ENCODE data around the gene PDE5A. TPM values are rescaled to one million over a fixed set of nuclear protein-coding genes. Genes with fewer than 3 reads are reported as not detected.

The PDE5A gene
- total RNA-seq, 2 donors from 2014 or later, result 12.5 to 31.9 TPM

DNA sequence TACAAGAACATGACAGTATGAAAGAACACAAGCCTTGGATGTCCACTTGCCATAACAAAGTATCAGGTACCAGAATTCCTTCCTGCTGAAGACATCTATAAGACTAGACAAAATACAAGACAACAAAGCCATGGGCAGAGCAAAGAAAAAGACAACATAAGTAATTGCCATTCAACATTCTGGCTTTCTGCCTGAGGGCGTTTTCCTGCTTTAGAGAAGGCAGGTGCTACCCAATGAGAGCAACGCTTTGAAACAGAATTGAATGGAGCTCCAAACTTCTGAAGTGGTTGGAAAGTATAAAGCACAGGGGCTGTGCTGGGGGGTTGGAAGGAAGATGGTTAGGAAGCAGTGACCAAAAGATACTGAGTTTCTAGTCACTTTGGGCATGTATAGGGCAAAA is 30.1 kb downstream of the PDE5A start:
- Histone ChIP-seq H3K9me3 (no peaks in the 10 kb centered on the region), H3K4me1 (peaks cover 2% of the 10 kb centered on the region), H3K4me3 (no peak overlapping the region), H3K27ac (no peak overlapping the region), H3K36me3 (replicated peaks in 1 of 2; ENCODE audit: insufficient read depth in 1 of 2, low read depth in 2 of 2) (no peaks in the 10 kb centered on the region), H3K27me3 (no peaks in the 10 kb centered on the region)
- TF ChIP-seq, protein P1, sequence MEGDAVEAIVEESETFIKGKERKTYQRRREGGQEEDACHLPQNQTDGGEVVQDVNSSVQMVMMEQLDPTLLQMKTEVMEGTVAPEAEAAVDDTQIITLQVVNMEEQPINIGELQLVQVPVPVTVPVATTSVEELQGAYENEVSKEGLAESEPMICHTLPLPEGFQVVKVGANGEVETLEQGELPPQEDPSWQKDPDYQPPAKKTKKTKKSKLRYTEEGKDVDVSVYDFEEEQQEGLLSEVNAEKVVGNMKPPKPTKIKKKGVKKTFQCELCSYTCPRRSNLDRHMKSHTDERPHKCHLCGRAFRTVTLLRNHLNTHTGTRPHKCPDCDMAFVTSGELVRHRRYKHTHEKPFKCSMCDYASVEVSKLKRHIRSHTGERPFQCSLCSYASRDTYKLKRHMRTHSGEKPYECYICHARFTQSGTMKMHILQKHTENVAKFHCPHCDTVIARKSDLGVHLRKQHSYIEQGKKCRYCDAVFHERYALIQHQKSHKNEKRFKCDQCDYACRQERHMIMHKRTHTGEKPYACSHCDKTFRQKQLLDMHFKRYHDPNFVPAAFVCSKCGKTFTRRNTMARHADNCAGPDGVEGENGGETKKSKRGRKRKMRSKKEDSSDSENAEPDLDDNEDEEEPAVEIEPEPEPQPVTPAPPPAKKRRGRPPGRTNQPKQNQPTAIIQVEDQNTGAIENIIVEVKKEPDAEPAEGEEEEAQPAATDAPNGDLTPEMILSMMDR (IDR thresholded peaks at IDR 0.05), result no peak
- no peak for TF ChIP-seq POLR2A (IDR thresholded peaks at IDR 0.05)
- no peak for ATAC-seq
- intact Hi-C loops (cut with DNase I), result no loop called here
- no peak for DNase-seq
- WGBS, 2 donors, result 86 to 87% methylated on average over 2 of the region's 2 CpGs

DNA sequence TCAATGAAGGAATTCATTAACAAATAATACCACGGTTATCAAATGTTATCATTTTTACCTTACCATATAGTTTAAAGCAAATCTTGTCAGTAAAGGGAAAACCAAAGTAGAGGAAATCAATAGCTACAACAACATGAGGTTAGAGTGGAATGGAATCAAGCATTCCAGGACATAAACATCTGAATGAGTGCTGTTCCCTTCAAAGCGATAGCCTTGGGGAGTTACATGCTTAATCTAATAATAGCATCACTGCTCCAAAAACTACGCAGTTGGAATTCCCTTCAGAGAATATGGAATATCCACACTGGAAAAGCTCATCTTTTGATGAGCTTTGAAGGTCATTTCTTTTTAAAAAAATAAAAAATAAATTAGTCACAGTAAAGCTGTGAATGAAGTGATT is 31.2 kb downstream of the PDE5A start:
- no peaks in the 10 kb centered on the region for H3K9me3 ChIP-seq
- TF ChIP-seq POLR2A (IDR thresholded peaks at IDR 0.05), result no peak
- TF ChIP-seq, protein P1 (IDR thresholded peaks at IDR 0.05), result no peak
- H3K36me3 ChIP-seq (replicated peaks in 1 of 2; ENCODE audit: insufficient read depth in 1 of 2, low read depth in 2 of 2), result no peaks in the 10 kb centered on the region
- no peak for ATAC-seq
- peaks cover 11% of the 10 kb centered on the region for H3K4me1 ChIP-seq
- no peak overlapping the region for H3K4me3 ChIP-seq
- no peaks in the 10 kb centered on the region for H3K27me3 ChIP-seq
- H3K27ac ChIP-seq, result no peak overlapping the region
- intact Hi-C loops (cut with DNase I), result no loop called here
- DNase-seq, result no peak
- WGBS, 2 donors, result 75 to 76% methylated on average over 3 of the region's 3 CpGs

GRCh38 chr4:119593698-119594097 is 34.9 kb downstream of the PDE5A start:
- no peak for DNase-seq
- no peak for ATAC-seq
- WGBS, 2 donors, result 87 to 89% methylated on average over 5 of the region's 5 CpGs
- H3K4me1 ChIP-seq, result peaks cover 24% of the 10 kb centered on the region
- H3K36me3 ChIP-seq (replicated peaks in 1 of 2; ENCODE audit: insufficient read depth in 1 of 2, low read depth in 2 of 2), result no peaks in the 10 kb centered on the region
- no peaks in the 10 kb centered on the region for H3K9me3 ChIP-seq
- intact Hi-C loops (cut with DNase I), result no loop called here
- H3K4me3 ChIP-seq, result no peak overlapping the region
- no peaks in the 10 kb centered on the region for H3K27me3 ChIP-seq
- H3K27ac ChIP-seq, result no peak overlapping the region
- no peak for TF ChIP-seq POLR2A (IDR thresholded peaks at IDR 0.05)
- TF ChIP-seq, protein P1 (IDR thresholded peaks at IDR 0.05), result no peak

- no peaks in the 10 kb centered on the region for H3K27me3 ChIP-seq
- H3K27ac ChIP-seq, result no peak overlapping the region
- 58 to 73% methylated on average over 1 of the region's 1 CpG for WGBS, 2 donors
- no peaks in the 10 kb centered on the region for H3K9me3 ChIP-seq
- H3K4me1 ChIP-seq, result peaks cover 24% of the 10 kb centered on the region
- intact Hi-C loops (cut with DNase I), result no loop called here
- DNase-seq, result no peak
- no peak for TF ChIP-seq POLR2A (IDR thresholded peaks at IDR 0.05)
- no peaks in the 10 kb centered on the region for H3K36me3 ChIP-seq (replicated peaks in 1 of 2; ENCODE audit: insufficient read depth in 1 of 2, low read depth in 2 of 2)
- no peak overlapping the region for H3K4me3 ChIP-seq
- no peak for ATAC-seq
Measured at GRCh38 chr4:119592830-119593229, 35.8 kb downstream of the PDE5A start.

DNA sequence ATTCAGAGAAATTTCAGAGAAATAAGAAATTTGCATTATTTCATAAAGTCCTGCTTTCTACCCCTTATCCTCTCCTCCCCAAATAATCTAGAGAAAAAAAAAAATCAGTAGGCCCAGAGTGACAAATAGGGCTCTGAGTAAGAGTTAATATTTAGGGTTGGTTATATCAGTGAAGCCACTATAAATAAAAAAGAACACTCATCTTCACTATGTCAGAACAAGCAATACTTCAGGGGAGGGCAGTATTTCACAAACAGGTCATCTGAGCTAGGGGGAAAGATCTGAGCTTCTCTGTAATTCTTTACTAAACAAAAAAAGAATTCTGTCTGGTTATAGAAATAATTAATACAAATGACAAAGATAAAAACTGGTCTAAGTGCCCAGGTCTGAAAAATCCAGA is 39.4 kb downstream of the PDE5A start:
- Histone ChIP-seq H3K27me3 (no peaks in the 10 kb centered on the region), H3K4me3 (no peak overlapping the region), H3K27ac (no peak overlapping the region), H3K36me3 (replicated peaks in 1 of 2; ENCODE audit: insufficient read depth in 1 of 2, low read depth in 2 of 2) (no peaks in the 10 kb centered on the region), H3K4me1 (peaks cover 24% of the 10 kb centered on the region), H3K9me3 (no peaks in the 10 kb centered on the region)
- no peak for DNase-seq
- TF ChIP-seq POLR2A (IDR thresholded peaks at IDR 0.05), result no peak
- TF ChIP-seq, protein P1 (IDR thresholded peaks at IDR 0.05), result no peak
- no peak for ATAC-seq
- intact Hi-C loops (cut with DNase I), result no loop called here
